HT1080 (cell line): ENCODE measurements around the gene BBX. TPM values are rescaled to one million over a fixed set of nuclear protein-coding genes. Genes with fewer than 3 reads are reported as not detected.
"Not testable (repeated sequence)": the region's sequence is repeated elsewhere in the genome, so short reads cannot be mapped to it uniquely, and the experiment has no call there.

Experiments
- DNase-seq: peaks from one replicate; pipeline ENCODE4 v3.0.0-alpha.2; 2015; ENCODE audit warnings: low read depth
- total RNA-seq: library from RNA; depleted of rRNA; stranded (reverse); fragments of >200 nt; shearing (Covaris generic); gene quantifications from 2 replicates; pipeline ENCODE4 v1.2.3, GENCODE V29; 2014

BBX gene
- total RNA-seq, 1 experiment from 2014 or later = 52.6 TPM

GRCh38 chr3:107682580-107682979 is 159.8 kb downstream of the BBX start:
- DNase-seq = no peak

GRCh38 chr3:107683447-107683846 is 160.7 kb downstream of the BBX start:
- no peak for DNase-seq

DNA sequence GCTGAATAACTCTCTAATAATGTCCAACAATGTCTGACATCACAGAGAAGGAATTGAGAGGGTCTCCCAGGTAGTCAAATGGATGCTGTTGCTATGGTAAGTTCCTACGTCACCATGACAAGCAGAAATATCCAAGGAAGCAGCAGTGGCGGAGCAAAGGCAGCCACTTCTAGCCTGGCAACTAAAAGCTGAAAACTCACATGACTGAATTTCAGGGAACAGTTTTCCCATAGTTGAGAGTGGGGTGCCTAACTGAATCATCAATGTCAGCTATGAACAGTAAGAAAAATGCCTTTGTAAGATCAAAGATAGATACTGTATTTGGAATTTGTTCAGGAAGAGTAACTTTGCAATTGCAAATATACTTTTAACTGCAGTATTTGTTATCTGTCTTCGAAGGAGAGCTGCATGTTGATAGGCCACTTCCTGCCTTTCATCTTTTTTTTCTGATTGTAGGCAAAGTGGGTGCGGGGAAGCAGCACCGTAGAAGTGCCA is 161.7 kb downstream of the BBX start:
- DNase-seq = no peak

GRCh38 chr3:107685383-107685782 is 162.6 kb downstream of the BBX start:
- DNase-seq = no peak

DNA sequence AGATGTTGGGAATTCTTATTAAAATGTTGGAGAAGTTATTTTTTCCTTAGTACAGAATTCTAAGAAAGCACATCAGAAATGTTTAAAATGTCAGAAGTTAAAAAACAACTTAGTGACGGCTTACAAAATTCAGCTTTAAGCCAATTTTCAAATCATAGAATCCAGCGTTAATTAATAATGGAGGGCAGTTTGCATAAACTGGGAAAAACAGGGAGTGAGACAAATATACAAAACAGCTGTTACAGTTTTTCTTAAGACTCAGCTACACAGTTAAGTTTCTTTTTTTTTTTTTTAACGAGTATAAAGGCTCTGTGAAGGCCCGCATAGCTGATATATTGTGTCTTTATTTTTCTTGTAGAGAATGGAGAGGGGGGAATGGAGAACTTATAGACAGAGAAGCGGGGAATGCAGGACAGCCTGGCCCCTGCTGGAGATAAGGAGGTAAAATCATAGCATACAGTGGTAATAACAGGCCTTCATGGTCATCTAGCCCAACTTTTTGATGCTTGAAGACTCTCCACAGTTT is 164.4 kb downstream of the BBX start:
- DNase-seq = no peak

DNA sequence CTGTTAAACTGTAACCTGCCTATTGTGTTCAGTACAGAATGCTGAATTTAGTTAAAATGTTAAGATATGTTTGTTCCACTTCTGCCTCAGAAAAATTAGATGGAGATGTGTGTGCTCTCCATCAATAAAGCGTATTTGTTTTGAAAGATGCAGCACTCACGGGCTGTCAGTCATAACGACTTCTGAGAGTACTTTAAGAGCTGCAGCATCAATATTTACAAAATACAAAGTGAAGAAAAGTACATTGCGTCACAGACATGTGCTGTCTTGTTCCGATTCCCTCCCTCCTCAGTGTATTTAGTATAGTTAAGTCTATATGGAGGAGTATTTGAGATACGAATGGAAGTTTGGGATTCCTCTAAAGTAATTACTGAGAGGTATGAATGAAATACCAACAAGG is 166.6 kb downstream of the BBX start:
- DNase-seq = no peak

GRCh38 chr3:107690522-107691138 is 167.9 kb downstream of the BBX start:
- peak; percentile 56 for DNase-seq

DNA sequence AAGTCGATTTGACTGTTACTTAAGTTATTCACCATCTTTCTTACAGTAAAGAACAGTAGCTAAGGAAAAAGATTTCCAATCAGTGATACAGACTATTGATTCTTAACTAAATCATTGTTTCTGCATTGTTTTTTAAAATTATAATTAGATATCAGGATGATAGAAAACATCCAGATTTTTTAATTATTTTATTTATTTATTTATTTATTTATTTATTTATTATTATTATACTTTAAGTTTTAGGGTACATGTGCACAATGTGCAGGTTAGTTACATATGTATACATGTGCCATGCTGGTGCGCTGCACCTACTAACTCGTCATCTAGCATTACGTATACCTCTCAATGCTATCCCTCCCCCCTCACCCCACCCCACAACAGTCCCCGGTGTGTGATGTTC is 169.2 kb downstream of the BBX start:
- not testable (repeated sequence) for DNase-seq

GRCh38 chr3:107697348-107697747 is 174.6 kb downstream of the BBX start:
- not testable (repeated sequence) for DNase-seq

- not testable (repeated sequence) for DNase-seq
Measured at GRCh38 chr3:107697855-107698254, 175.1 kb downstream of the BBX start.

DNA sequence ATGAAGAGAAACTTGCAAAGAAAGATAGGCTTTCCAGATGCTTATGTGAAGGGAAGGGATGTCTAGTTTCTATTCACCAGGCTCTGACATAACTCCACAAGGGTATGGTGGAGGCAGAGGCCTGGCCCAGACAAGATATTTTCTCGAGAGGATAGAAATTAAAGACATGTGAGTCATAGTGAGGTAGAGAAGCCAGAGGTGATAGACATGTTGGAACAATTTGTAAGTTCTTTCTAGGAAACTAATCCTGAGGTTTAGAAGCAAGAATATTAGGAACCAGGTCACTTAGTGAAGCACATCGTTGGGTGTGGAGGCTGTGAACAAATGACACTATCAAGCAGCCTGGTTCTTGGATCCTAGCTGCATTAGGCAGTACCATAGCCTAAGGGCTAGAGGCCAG is 176.9 kb downstream of the BBX start:
- peak; percentile 45 for DNase-seq

GRCh38 chr3:107701299-107701698 is 178.5 kb downstream of the BBX start:
- DNase-seq = no peak

- DNase-seq = peak; percentile 71
Measured at GRCh38 chr3:107704477-107704876, 181.7 kb downstream of the BBX start.

DNA sequence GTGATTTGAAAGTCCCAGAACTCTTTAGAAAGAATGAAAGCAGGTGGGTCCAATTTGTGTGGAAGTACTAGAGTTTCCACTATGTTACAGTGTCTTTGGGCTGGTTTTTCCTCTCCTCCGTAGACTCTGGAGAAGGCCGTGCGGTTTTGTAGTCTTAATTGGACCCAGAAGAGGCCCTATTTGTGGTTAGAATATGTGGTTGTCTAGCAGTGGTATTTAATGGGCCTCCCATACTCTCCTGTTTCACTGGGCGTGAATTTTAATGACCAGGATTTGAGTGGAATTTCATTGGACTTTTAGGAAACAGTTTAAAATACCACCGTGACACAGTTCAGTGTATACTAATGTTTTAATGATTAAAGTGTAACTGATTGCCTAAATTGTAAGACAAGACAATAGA is 182.3 kb downstream of the BBX start:
- no peak for DNase-seq

- peak; percentile 62 for DNase-seq
Measured at GRCh38 chr3:107710851-107711250, 188.1 kb downstream of the BBX start.

DNA sequence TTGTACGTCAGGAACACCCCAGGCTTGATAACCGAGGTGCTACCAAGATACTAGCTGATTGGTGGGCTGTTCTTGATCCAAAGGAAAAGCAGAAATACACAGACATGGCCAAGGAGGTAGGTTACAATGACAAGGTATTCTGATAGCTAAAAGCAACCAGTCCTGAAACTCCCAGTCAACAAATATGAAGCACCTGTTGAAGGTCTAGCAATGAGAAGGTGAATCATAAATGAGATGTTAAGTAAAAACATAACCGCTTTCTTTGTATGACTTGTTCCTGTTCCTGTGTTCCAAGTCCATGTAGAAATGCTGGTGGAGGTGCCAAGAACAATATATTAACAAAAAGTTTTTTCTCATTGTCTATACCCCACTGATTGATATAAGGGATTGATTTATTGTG is 194.0 kb downstream of the BBX start:
- DNase-seq = no peak

GRCh38 chr3:107718547-107718946 is 195.8 kb downstream of the BBX start:
- DNase-seq = no peak

- DNase-seq = no peak
Measured at GRCh38 chr3:107727102-107727501, 204.3 kb downstream of the BBX start.

- DNase-seq = no peak
Measured at GRCh38 chr3:107729686-107730085, 206.9 kb downstream of the BBX start.

- DNase-seq = no peak
Measured at GRCh38 chr3:107734317-107734716, 211.6 kb downstream of the BBX start.

GRCh38 chr3:107737914-107738313 is 215.2 kb downstream of the BBX start:
- DNase-seq = no peak

DNA sequence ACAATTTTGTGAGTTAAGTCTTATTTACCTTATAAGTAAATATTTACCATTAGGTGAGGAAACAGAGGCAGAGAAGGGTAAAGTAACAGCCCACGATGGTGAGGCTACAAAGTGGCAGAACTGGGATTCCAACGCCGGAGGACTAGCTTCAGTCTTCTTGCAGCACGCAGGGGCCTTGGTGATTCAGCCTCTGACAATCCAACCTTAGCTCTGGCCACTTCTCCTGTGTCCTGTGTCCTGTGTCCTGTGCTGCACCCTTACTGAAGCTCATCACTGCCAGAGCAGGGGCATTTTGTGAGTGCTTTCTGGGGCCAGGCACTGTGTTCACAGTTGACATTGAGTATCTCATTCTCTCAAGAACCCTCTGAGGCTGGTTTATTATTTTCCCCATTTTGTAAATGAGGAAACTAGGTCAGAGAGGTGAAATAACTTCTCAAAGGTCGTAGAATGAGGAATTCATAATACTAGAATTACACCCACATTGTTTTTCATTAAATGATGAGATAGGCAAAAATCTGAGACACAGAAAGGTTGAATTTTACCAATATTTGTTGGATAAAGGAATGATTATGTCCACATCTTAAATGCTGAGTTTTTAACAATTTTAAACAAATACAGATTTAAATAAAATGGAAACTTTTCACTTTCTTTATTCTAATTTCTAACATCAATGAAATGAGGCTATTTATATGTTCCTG is 215.9 kb downstream of the BBX start:
- no peak for DNase-seq

- DNase-seq = no peak
Measured at GRCh38 chr3:107739227-107739626, 216.5 kb downstream of the BBX start.
